Spleen (tissue), 11 donors: ENCODE measurements around the gene P2RX4. TPM values are rescaled to one million over a fixed set of nuclear protein-coding genes. Genes with fewer than 3 reads are reported as not detected.

Experiments
- DNase-seq: peaks from one replicate; pipeline ENCODE4 v3.0.0-alpha.2; 2020
- H3K27ac ChIP-seq, 8 donors: fragments of 200-600 bp; sonication (generic) in 7 of 8; 1 replicate in 4 of 8; 2 replicates in 4 of 8; pipeline versions ENCODE4 v1.5.0 to v1.8.0; 2016 to 2021; ENCODE audit warnings: inconsistent platforms in 4 of 8, mild to moderate bottlenecking in 4 of 8, moderate library complexity in 1 of 8
- H3K27me3 ChIP-seq, 7 donors: fragments of 200-600 bp; sonication (generic) in 6 of 7; replicated peaks in 1 of 7; 1 replicate in 4 of 7; 2 replicates in 3 of 7; pipeline versions ENCODE4 v1.5.0 to v1.8.0; 2016 to 2021; ENCODE audit warnings: inconsistent platforms in 3 of 7, mild to moderate bottlenecking in 1 of 7
- H3K36me3 ChIP-seq, 6 donors: fragments of 200-600 bp; sonication (generic) in 5 of 6; 1 replicate in 4 of 6; 2 replicates in 2 of 6; pipeline versions ENCODE4 v1.5.0 to v1.8.0; 2016 to 2021; ENCODE audit warnings: inconsistent platforms in 2 of 6
- H3K4me1 ChIP-seq, 6 donors: fragments of 200-600 bp; sonication (generic) in 5 of 6; 1 replicate in 3 of 6; 2 replicates in 3 of 6; pipeline versions ENCODE4 v1.5.0 to v1.8.0; 2016 to 2021; ENCODE audit warnings: inconsistent platforms in 3 of 6
- H3K4me3 ChIP-seq, 8 donors: fragments of 200-600 bp; sonication (generic) in 7 of 8; 1 replicate in 4 of 8; 2 replicates in 4 of 8; pipeline versions ENCODE4 v1.5.0 to v1.8.0; 2016 to 2021; ENCODE audit warnings: inconsistent platforms in 4 of 8, mild to moderate bottlenecking in 4 of 8, moderate library complexity in 2 of 8
- H3K9me3 ChIP-seq, 8 donors: fragments of 200-600 bp; sonication (generic) in 7 of 8; 1 replicate in 4 of 8; 2 replicates in 4 of 8; pipeline versions ENCODE4 v1.5.0 to v1.8.0; 2016 to 2021; ENCODE audit warnings: inconsistent platforms in 4 of 8
- CTCF ChIP-seq, 11 experiments: fragments of 200-600 bp in 7 of 11; fragments of 450-650 bp in 4 of 11; sonication (generic) in 4 of 11; IDR thresholded peaks in 8 of 11; conservative IDR thresholded peaks in 3 of 11; 1 replicate in 7 of 11; 2 replicates in 4 of 11; pipeline versions ENCODE4 v1.4.0 to v1.8.0; 2016 to 2021; ENCODE audit warnings: antibody characterized with exemption in 11 of 11, inconsistent platforms in 4 of 11, mild to moderate bottlenecking in 1 of 11
- POLR2A ChIP-seq, 3 donors: fragments of 450-650 bp; IDR thresholded peaks; one replicate each; pipeline ENCODE4 v1.5.1; 2017; ENCODE audit warnings: antibody characterized with exemption in 3 of 3, mild to moderate bottlenecking in 1 of 3
- POLR2AphosphoS5 ChIP-seq, 3 donors: sonication (generic); formaldehyde crosslinking; IDR thresholded peaks; one replicate each; pipeline ENCODE4 v1.5.1; 2017; ENCODE audit warnings: antibody characterized with exemption in 3 of 3
- WGBS, 5 donors: extraction: QIAGEN DNeasy Blood & Tissue Kit in 3 of 5; methylation state at CpG; one replicate each; pipeline versions ENCODE4 v1.1.5 to v1.1.7; 2013 to 2018; 5-methylcytosine and 5-hydroxymethylcytosine counted together
- intact Hi-C: fragments of 100-400 bp; cut with DNase I; formaldehyde crosslinking; loops from one replicate; pipeline ENCODE4 v1.15.0; 2023; ENCODE audit warnings: low total_unique reads
- polyA plus RNA-seq, 3 donors: library from polyadenylated mRNA; stranded (reverse); fragments of 200-250 nt; gene quantifications; one replicate each; pipeline ENCODE4 v1.2.1, GENCODE V29; 2013
- total RNA-seq, 7 donors: library from RNA; depleted of rRNA in 3 of 7; stranded (reverse); fragments of >200 nt in 3 of 7; fragmentation: NEBNext Ultra II Directional in 4 of 7; extraction: Animal tissue kit (Norgen Biotek cat#: 25700) in 4 of 7; gene quantifications; one replicate each; pipeline versions ENCODE4 v1.1.0 to v1.2.1, GENCODE V29; 2016 to 2021
- donor health status: healthy with polysubstance abuse.
- donor health status: DM: no; HTN: no; CAD: no; lungs with moderate emphysema.
- donor health status: DM: no; HTN: no; CAD: no.
- donor health status: Bipolar disorder and iron deficiency.
- donor health status: healthy.
- donor health status: DM: no; HTN: no; CAD: no.
- donor health status: DM: yes; HTN: yes; CAD: no.

P2RX4 gene
- total and polyA plus RNA-seq, 10 donors, result 12.0 to 97.9 (median 34.8) TPM

- intact Hi-C loops, result no loop called here
- no peak for TF ChIP-seq POLR2AphosphoS5 (IDR thresholded peaks at IDR 0.05)
- TF ChIP-seq POLR2A (IDR thresholded peaks at IDR 0.05), result no peak
- TF ChIP-seq CTCF (IDR thresholded peaks at IDR 0.05 in 8 of 11, conservative IDR thresholded peaks at IDR 0.05 in 3 of 11), result no peak
- WGBS, 5 donors, result 81 to 93% (median 86%) methylated on average over 19 of the region's 19 CpGs
- Histone ChIP-seq H3K27me3 (no peaks in the 10 kb centered on the region), H3K9me3 (peaks cover 0 to 8% (median 0%) of the 10 kb centered on the region in 8 donors), H3K4me1 (peaks cover 0 to 26% (median 0%) of the 10 kb centered on the region in 6 donors), H3K4me3 (no peak overlapping the region), H3K27ac (no peak overlapping the region), H3K36me3 (peaks cover 0 to 60% (median 8%) of the 10 kb centered on the region in 6 donors)
- DNase-seq, result no peak
Observed at GRCh38 chr12:121176826-121177529, 33.0 kb upstream of the P2RX4 start.

GRCh38 chr12:121181181-121181580 is 28.7 kb upstream of the P2RX4 start:
- Histone ChIP-seq H3K4me1 (peaks cover 0 to 21% (median 5%) of the 10 kb centered on the region in 6 donors), H3K36me3 (peaks cover 0 to 70% (median 20%) of the 10 kb centered on the region in 6 donors), H3K27ac (no peak overlapping the region), H3K9me3 (peaks cover 0 to 12% (median 0%) of the 10 kb centered on the region in 8 donors), H3K4me3 (no peak overlapping the region), H3K27me3 (no peaks in the 10 kb centered on the region)
- TF ChIP-seq POLR2AphosphoS5 (IDR thresholded peaks at IDR 0.05), result no peak
- no peak for TF ChIP-seq CTCF (IDR thresholded peaks at IDR 0.05 in 8 of 11, conservative IDR thresholded peaks at IDR 0.05 in 3 of 11)
- TF ChIP-seq POLR2A (IDR thresholded peaks at IDR 0.05), result no peak
- DNase-seq, result no peak
- whole genome bisulfite sequencing, 5 donors, result 86 to 97% (median 91%) methylated on average over 3 of the region's 3 CpGs
- intact Hi-C loops, result no loop called here

GRCh38 chr12:121182222-121182893 is 27.6 kb upstream of the P2RX4 start:
- DNase-seq, result no peak
- intact Hi-C loops, result no loop called here
- TF ChIP-seq CTCF (IDR thresholded peaks at IDR 0.05 in 8 of 11, conservative IDR thresholded peaks at IDR 0.05 in 3 of 11) (no peak), POLR2AphosphoS5 (IDR thresholded peaks at IDR 0.05) (no peak), POLR2A (IDR thresholded peaks at IDR 0.05) (no peak)
- Histone ChIP-seq H3K27me3 (no peaks in the 10 kb centered on the region), H3K36me3 (peaks cover 0 to 63% (median 17%) of the 10 kb centered on the region in 6 donors), H3K27ac (no peak overlapping the region), H3K4me3 (no peak overlapping the region), H3K9me3 (peaks cover 0 to 12% (median 0%) of the 10 kb centered on the region in 8 donors), H3K4me1 (peaks cover 0 to 17% (median 8%) of the 10 kb centered on the region in 6 donors)
- 52 to 86% (median 85%) methylated on average over 3 of the region's 3 CpGs for WGBS, 5 donors

- 84 to 96% (median 92%) methylated on average over 9 to 15 of the region's 15 CpGs for WGBS, 5 donors
- intact Hi-C loops, result no loop called here
- Histone ChIP-seq H3K27ac (no peak overlapping the region), H3K4me3 (no peak overlapping the region), H3K4me1 (peaks cover 0 to 17% (median 8%) of the 10 kb centered on the region in 6 donors), H3K36me3 (peaks cover 0 to 44% (median 16%) of the 10 kb centered on the region in 6 donors), H3K9me3 (peaks cover 0 to 12% (median 0%) of the 10 kb centered on the region in 8 donors), H3K27me3 (no peaks in the 10 kb centered on the region)
- DNase-seq, result no peak
- TF ChIP-seq POLR2A (IDR thresholded peaks at IDR 0.05) (no peak), POLR2AphosphoS5 (IDR thresholded peaks at IDR 0.05) (no peak), CTCF (IDR thresholded peaks at IDR 0.05 in 8 of 11, conservative IDR thresholded peaks at IDR 0.05 in 3 of 11) (no peak)
Observed at GRCh38 chr12:121184425-121184824, 25.5 kb upstream of the P2RX4 start.
